ENCODE results near the gene ADAM19.

DNA sequence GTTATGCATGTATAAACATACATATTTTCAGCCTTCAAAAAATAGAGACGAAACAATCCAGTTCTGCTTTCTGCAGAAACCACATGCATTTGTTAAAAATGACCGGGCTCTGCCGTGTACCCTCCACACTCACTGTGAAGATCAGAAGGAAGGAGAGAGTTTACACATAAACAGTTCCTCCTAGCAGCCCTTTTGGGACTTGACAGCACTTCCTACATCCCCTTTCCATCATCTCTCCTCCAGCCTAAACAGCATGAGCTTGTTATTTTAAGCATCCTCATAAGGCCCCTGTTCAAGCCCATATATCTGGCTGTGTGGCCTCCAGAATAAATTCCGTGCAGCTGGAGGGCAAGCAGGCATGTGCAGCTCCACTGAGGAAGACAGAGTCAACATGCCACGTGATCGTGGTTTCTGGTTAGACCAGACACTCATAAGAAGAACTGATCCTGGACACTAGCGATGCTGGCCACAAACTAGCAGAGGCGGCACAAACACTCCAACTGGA lies 73.4 kb downstream of the ADAM19 start:
- TF ChIP-seq, protein P1, sequence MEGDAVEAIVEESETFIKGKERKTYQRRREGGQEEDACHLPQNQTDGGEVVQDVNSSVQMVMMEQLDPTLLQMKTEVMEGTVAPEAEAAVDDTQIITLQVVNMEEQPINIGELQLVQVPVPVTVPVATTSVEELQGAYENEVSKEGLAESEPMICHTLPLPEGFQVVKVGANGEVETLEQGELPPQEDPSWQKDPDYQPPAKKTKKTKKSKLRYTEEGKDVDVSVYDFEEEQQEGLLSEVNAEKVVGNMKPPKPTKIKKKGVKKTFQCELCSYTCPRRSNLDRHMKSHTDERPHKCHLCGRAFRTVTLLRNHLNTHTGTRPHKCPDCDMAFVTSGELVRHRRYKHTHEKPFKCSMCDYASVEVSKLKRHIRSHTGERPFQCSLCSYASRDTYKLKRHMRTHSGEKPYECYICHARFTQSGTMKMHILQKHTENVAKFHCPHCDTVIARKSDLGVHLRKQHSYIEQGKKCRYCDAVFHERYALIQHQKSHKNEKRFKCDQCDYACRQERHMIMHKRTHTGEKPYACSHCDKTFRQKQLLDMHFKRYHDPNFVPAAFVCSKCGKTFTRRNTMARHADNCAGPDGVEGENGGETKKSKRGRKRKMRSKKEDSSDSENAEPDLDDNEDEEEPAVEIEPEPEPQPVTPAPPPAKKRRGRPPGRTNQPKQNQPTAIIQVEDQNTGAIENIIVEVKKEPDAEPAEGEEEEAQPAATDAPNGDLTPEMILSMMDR (conservative IDR thresholded peaks at IDR 0.05; ENCODE audit: low read length), result no peak
- TF ChIP-seq EZH2phosphoT487 (IDR thresholded peaks at IDR 0.05; ENCODE audit: borderline replicate concordance, low read depth, low read length), result no peak
